Natural killer cell (primary cell): ENCODE data around the gene DCDC2C. TPM values are rescaled to one million over a fixed set of nuclear protein-coding genes. Genes with fewer than 3 reads are reported as not detected.

Experiments
- ATAC-seq, 3 donors: fragments of 150-1000 bp in 2 of 3; fragments of 200-7000 bp in 1 of 3; cut with Tn5 transposase; 1 replicate in 1 of 3; 2 replicates in 2 of 3; pipeline ENCODE4 v1.10.0; 2021; ENCODE audit warnings: mild to moderate bottlenecking in 2 of 3, moderate library complexity in 2 of 3
- DNase-seq, 2 donors: peaks; one replicate each; pipeline versions ENCODE4 v3.0.0 to v3.0.0-alpha.2; 2013 to 2021; ENCODE audit warnings: mixed read lengths in 1 of 2
- H3K27ac ChIP-seq: one replicate; pipeline ENCODE4 v1.5.1; 2013; ENCODE audit warnings: mild to moderate bottlenecking, low read length
- H3K27me3 ChIP-seq: one replicate; pipeline ENCODE4 v1.6.1; 2013; ENCODE audit warnings: low read length; ENCODE audit not compliant: control insufficient read depth, insufficient read depth
- H3K36me3 ChIP-seq: one replicate; pipeline ENCODE4 v1.6.1; 2013; ENCODE audit warnings: low read length; ENCODE audit not compliant: control insufficient read depth, insufficient read depth
- H3K4me1 ChIP-seq: one replicate; pipeline ENCODE4 v1.6.1; 2013; ENCODE audit warnings: low read length; ENCODE audit not compliant: control insufficient read depth, insufficient read depth
- H3K4me3 ChIP-seq: one replicate; pipeline ENCODE4 v1.5.1; 2013; ENCODE audit warnings: low read length
- H3K9me3 ChIP-seq: one replicate; pipeline ENCODE4 v1.6.1; 2013; ENCODE audit warnings: low read length; ENCODE audit not compliant: control insufficient read depth, insufficient read depth
- H3K27ac Mint-ChIP-seq, 2 donors: one replicate each; pipeline ENCODE4 v1.8.0; 2022; ENCODE audit warnings: mild to moderate bottlenecking in 2 of 2, mixed read lengths in 2 of 2, moderate library complexity in 1 of 2
- H3K27me3 Mint-ChIP-seq, 2 donors: one replicate each; pipeline ENCODE4 v1.8.0; 2022; ENCODE audit warnings: low read depth in 2 of 2, mixed read lengths in 2 of 2
- H3K36me3 Mint-ChIP-seq: one replicate; pipeline ENCODE4 v1.8.0; 2022; ENCODE audit warnings: mixed read lengths
- H3K4me1 Mint-ChIP-seq, 2 donors: one replicate each; pipeline ENCODE4 v1.8.0; 2022; ENCODE audit warnings: mixed read lengths in 2 of 2
- H3K4me3 Mint-ChIP-seq: one replicate; pipeline ENCODE4 v1.8.0; 2022; ENCODE audit warnings: mild to moderate bottlenecking, moderate library complexity, mixed read lengths
- H3K9me3 Mint-ChIP-seq, 2 donors: one replicate each; pipeline ENCODE4 v1.8.0; 2022; ENCODE audit warnings: mixed read lengths in 2 of 2
- CTCF ChIP-seq: fragments of 200-600 bp; IDR thresholded peaks from one replicate; pipeline ENCODE4 v1.8.0; 2022; ENCODE audit warnings: antibody characterized with exemption
- WGBS: methylation state at CpG from one replicate; pipeline ENCODE4 v1.1.7; 2013; ENCODE audit warnings: missing lambda C conversion rate; ENCODE audit not compliant: insufficient coverage; 5-methylcytosine and 5-hydroxymethylcytosine counted together
- intact Hi-C: fragments of 100-400 bp; cut with micrococcal nuclease; formaldehyde crosslinking; loops from one replicate; pipeline ENCODE4 v1.14.2; 2022
- total RNA-seq, 4 donors: library from RNA; stranded (reverse); fragments of 120-200 nt in 1 of 4; gene quantifications; one replicate each; pipeline versions ENCODE4 v1.2.3 to v1.2.4, GENCODE V29; 2013 to 2022

DCDC2C gene
- total RNA-seq, 3 donors from 2014 or later (not counting 1 experiment from before 2014, with no cell fraction given), result not detected

DNA sequence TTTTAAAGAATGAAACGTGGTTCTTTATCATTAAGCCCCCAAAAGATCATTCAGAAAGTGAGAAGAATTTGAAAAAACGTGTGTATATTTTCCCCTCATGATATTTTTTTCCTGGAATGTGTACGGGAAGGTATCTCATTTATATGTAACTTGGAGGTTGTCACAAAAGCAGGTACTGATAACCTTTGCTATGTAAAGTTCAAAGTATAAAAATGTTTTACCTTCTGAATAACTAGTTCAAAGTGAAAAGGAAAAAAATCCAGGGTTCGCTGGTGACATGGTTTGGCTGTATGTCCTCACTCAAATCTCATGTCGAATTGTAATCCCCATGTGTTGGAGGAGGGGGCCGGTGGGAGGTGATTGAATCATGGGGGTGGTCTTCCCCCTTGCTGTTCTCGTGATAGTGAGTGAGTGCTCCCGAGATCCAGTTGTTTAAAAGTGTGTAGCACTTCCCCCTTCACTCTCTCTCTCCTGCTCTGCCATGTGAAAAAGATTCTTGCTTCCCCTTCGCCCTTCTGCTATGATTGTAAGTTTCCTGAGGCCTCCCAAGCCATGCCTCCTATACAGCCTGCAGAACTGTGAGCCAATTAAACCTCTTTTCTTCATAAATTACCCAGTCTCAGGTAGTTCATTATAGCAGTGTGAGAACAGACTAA, 144.2 kb downstream of the DCDC2C start:
- no peaks in the 10 kb centered on the region for H3K36me3 ChIP-seq
- no peak for DNase-seq
- Mint-ChIP-seq H3K9me3 (peaks cover 3 to 11% of the 10 kb centered on the region in 2 donors), H3K36me3 (no peaks in the 10 kb centered on the region), H3K4me3 (no peak overlapping the region), H3K27ac (no peak overlapping the region), H3K27me3 (no peaks in the 10 kb centered on the region), H3K4me1 (no peaks in the 10 kb centered on the region)
- no peak overlapping the region for H3K27ac ChIP-seq
- intact Hi-C loops, result no loop called here
- H3K9me3 ChIP-seq, result peaks cover 3% of the 10 kb centered on the region
- H3K4me3 ChIP-seq, result no peak overlapping the region
- no peaks in the 10 kb centered on the region for H3K27me3 ChIP-seq
- 86% methylated on average over 4 of the region's 9 CpGs for WGBS
- no peaks in the 10 kb centered on the region for H3K4me1 ChIP-seq
- no peak for TF ChIP-seq CTCF
- no peak for ATAC-seq

DNA sequence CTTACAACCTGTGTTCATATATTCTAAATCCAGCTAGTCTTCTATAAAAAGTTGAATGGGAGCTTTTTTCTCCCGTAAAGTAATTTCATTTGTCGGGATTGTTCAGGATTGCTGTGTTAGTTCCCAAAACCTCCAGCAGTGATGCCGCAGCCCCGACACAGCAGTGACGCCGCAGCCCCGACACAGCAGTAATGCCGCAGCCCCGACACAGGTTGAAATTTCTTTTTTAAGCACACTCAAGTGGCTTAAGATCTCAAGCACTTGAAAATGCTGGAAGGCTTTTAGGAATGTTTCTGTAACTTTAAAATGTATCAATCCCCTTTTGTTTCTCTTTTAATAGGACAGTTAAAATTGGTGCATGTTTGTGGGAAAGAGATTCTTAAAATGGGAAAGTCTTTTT, 145.4 kb downstream of the DCDC2C start:
- Mint-ChIP-seq H3K4me3 (no peak overlapping the region), H3K9me3 (peaks cover 5 to 13% of the 10 kb centered on the region in 2 donors), H3K36me3 (no peaks in the 10 kb centered on the region), H3K27ac (no peak overlapping the region), H3K4me1 (no peaks in the 10 kb centered on the region), H3K27me3 (no peaks in the 10 kb centered on the region)
- Histone ChIP-seq H3K9me3 (no peaks in the 10 kb centered on the region), H3K27me3 (no peaks in the 10 kb centered on the region), H3K4me3 (no peak overlapping the region), H3K4me1 (no peaks in the 10 kb centered on the region), H3K27ac (no peak overlapping the region), H3K36me3 (no peaks in the 10 kb centered on the region)
- DNase-seq (no peak), ATAC-seq (no peak)
- intact Hi-C loops, result no loop called here
- 92% methylated on average over 9 of the region's 9 CpGs for WGBS
- TF ChIP-seq CTCF, result no peak

DNA sequence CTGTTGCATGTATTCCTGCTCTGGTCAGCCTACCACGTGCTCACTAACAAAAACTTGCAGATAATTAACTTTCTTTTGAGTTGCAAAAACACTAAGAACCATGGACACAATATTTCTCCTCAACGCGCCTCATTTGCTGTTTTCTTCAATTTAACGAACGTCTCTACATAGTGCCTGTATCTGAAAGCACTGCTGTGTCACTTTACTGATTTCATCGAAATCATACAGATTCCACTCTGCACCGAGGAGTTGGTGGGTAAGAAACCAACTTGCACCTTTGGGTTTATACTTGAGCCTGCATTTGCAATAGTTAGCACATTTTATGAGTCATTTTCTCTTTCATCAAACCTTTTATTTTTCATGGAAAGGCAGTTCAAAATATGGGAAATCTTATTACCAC, 145.8 kb downstream of the DCDC2C start:
- H3K27me3 Mint-ChIP-seq, result no peaks in the 10 kb centered on the region
- H3K4me1 ChIP-seq, result no peaks in the 10 kb centered on the region
- WGBS, result 75% methylated on average over 7 of the region's 7 CpGs

More for the DNA sequence above, 145.8 kb downstream of the DCDC2C start:
- Histone ChIP-seq H3K36me3 (no peaks in the 10 kb centered on the region), H3K9me3 (no peaks in the 10 kb centered on the region), H3K4me3 (no peak overlapping the region), H3K27me3 (no peaks in the 10 kb centered on the region), H3K27ac (no peak overlapping the region)
- H3K27ac Mint-ChIP-seq, result no peak overlapping the region
- ATAC-seq (no peak), DNase-seq (no peak)
- peaks cover 5 to 11% of the 10 kb centered on the region in 2 donors for H3K9me3 Mint-ChIP-seq
- TF ChIP-seq CTCF, result no peak
- no peak overlapping the region for H3K4me3 Mint-ChIP-seq
- intact Hi-C loops, result no loop called here
- no peaks in the 10 kb centered on the region for H3K36me3 Mint-ChIP-seq
- H3K4me1 Mint-ChIP-seq, result no peaks in the 10 kb centered on the region
